MM.1S (cell line): ENCODE data around the gene GPC1.

ENCODE experiments used
- DNase-seq: peaks from one replicate; pipeline ENCODE4 v3.0.0-alpha.2; 2015
- H2AFZ ChIP-seq: fragments of 300-600 bp; sonication (generic); 2 replicates; pipeline ENCODE4 v1.6.0; 2016; ENCODE audit warnings: antibody characterized with exemption, low read length
- H3F3A ChIP-seq: fragments of 300-600 bp; sonication (generic); 2 replicates; pipeline ENCODE4 v1.6.1; 2016; ENCODE audit warnings: mild to moderate bottlenecking, antibody characterized with exemption, low read length, moderate library complexity, mixed read lengths; ENCODE audit not compliant: insufficient read depth
- H3K27ac ChIP-seq: fragments of 300-600 bp; sonication (generic); 2 replicates; pipeline ENCODE4 v1.5.1; 2016; ENCODE audit warnings: mild to moderate bottlenecking, low read length
- H3K27me3 ChIP-seq: fragments of 300-600 bp; sonication (generic); replicated peaks from 2 replicates; pipeline ENCODE4 v1.6.0; 2016; ENCODE audit warnings: low read length; ENCODE audit not compliant: insufficient read depth
- H3K36me3 ChIP-seq: fragments of 300-600 bp; sonication (generic); replicated peaks from 2 replicates; pipeline ENCODE4 v1.6.1; 2016; ENCODE audit warnings: mild to moderate bottlenecking, low read length, mixed read lengths; ENCODE audit not compliant: insufficient read depth
- H3K4me1 ChIP-seq: fragments of 300-600 bp; sonication (generic); 2 replicates; pipeline ENCODE4 v1.6.1; 2016; ENCODE audit warnings: low read length, mixed read lengths
- H3K4me2 ChIP-seq: fragments of 300-600 bp; sonication (generic); 2 replicates; pipeline ENCODE4 v1.6.0; 2016; ENCODE audit warnings: low read depth, low read length
- H3K4me3 ChIP-seq: fragments of 300-600 bp; sonication (generic); 2 replicates; pipeline ENCODE4 v1.5.1; 2016; ENCODE audit warnings: low read length, mixed read lengths
- H3K79me2 ChIP-seq: fragments of 300-600 bp; sonication (generic); 2 replicates; pipeline ENCODE4 v1.6.1; 2016; ENCODE audit warnings: mixed run types, low read length, mixed read lengths
- H3K9ac ChIP-seq: fragments of 300-600 bp; sonication (generic); 2 replicates; pipeline ENCODE4 v1.6.1; 2016; ENCODE audit warnings: low read length, mixed read lengths
- H3K9me2 ChIP-seq: fragments of 300-600 bp; sonication (generic); replicated peaks from 2 replicates; pipeline ENCODE4 v1.6.1; 2016; ENCODE audit warnings: mild to moderate bottlenecking, low read length, mixed read lengths; ENCODE audit not compliant: insufficient read depth
- H3K9me3 ChIP-seq: fragments of 300-600 bp; sonication (generic); replicated peaks from 2 replicates; pipeline ENCODE4 v1.6.1; 2016; ENCODE audit warnings: mild to moderate bottlenecking, low read length, mixed read lengths; ENCODE audit not compliant: insufficient read depth
- H4K20me1 ChIP-seq: fragments of 300-600 bp; sonication (generic); 2 replicates; pipeline ENCODE4 v1.6.1; 2016; ENCODE audit warnings: mild to moderate bottlenecking, low read length, moderate library complexity, mixed read lengths; ENCODE audit not compliant: insufficient read depth
- EZH2 ChIP-seq: fragments of 300-600 bp; sonication (generic); optimal IDR thresholded peaks from 2 replicates; pipeline ENCODE3; 2017; ENCODE audit warnings: low read depth, mild to moderate bottlenecking, antibody characterized with exemption, low read length, mixed read lengths
- EZH2phosphoT487 ChIP-seq: fragments of 300-600 bp; sonication (generic); IDR thresholded peaks from 2 replicates; pipeline ENCODE4 v1.6.1; 2018; ENCODE audit warnings: antibody characterized with exemption, low read length
- TF ChIP-seq, protein P1 (sequence below): fragments of 300-600 bp; sonication (generic); IDR thresholded peaks from 2 replicates; pipeline ENCODE4 v1.5.1; 2016; ENCODE audit warnings: antibody characterized with exemption, low read length, mixed read lengths

GPC1 gene

GRCh38 chr2:240438810-240439697 is 3.6 kb downstream of the GPC1 start:
- TF ChIP-seq, protein P1, sequence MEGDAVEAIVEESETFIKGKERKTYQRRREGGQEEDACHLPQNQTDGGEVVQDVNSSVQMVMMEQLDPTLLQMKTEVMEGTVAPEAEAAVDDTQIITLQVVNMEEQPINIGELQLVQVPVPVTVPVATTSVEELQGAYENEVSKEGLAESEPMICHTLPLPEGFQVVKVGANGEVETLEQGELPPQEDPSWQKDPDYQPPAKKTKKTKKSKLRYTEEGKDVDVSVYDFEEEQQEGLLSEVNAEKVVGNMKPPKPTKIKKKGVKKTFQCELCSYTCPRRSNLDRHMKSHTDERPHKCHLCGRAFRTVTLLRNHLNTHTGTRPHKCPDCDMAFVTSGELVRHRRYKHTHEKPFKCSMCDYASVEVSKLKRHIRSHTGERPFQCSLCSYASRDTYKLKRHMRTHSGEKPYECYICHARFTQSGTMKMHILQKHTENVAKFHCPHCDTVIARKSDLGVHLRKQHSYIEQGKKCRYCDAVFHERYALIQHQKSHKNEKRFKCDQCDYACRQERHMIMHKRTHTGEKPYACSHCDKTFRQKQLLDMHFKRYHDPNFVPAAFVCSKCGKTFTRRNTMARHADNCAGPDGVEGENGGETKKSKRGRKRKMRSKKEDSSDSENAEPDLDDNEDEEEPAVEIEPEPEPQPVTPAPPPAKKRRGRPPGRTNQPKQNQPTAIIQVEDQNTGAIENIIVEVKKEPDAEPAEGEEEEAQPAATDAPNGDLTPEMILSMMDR, result no peak
- no peak for TF ChIP-seq EZH2
- TF ChIP-seq EZH2phosphoT487, result no peak
- Histone ChIP-seq H3K27ac (no peak overlapping the region), H3K4me2 (no peak overlapping the region), H3F3A (no peaks in the 10 kb centered on the region), H4K20me1 (no peaks in the 10 kb centered on the region), H3K9me2 (no peaks in the 10 kb centered on the region), H3K4me1 (no peaks in the 10 kb centered on the region), H2AFZ (no peak overlapping the region), H3K79me2 (no peaks in the 10 kb centered on the region), H3K9ac (no peak overlapping the region), H3K9me3 (no peaks in the 10 kb centered on the region), H3K36me3 (no peaks in the 10 kb centered on the region), H3K4me3 (no peak overlapping the region), H3K27me3 (peaks cover 6% of the 10 kb centered on the region; the same call in 1 of the 2 replicates)
- no peak for DNase-seq

GRCh38 chr2:240439698-240440151 is 4.3 kb downstream of the GPC1 start:
- no peak for DNase-seq
- TF ChIP-seq, protein P1, result no peak
- TF ChIP-seq EZH2phosphoT487 (no peak), EZH2 (no peak)
- no peaks in the 10 kb centered on the region for H3K79me2 ChIP-seq
- H3K4me1 ChIP-seq, result no peaks in the 10 kb centered on the region
- no peak overlapping the region for H3K9ac ChIP-seq
- H3K36me3 ChIP-seq, result no peaks in the 10 kb centered on the region
- no peak overlapping the region for H2AFZ ChIP-seq
- H3K27me3 ChIP-seq, result 0 out of 2 replicates have a peak, but pooled peaks cover 6% of the 10 kb centered on the region
- no peak overlapping the region for H3K4me2 ChIP-seq
- H3F3A ChIP-seq, result no peaks in the 10 kb centered on the region
- no peaks in the 10 kb centered on the region for H4K20me1 ChIP-seq
- no peaks in the 10 kb centered on the region for H3K9me2 ChIP-seq
- H3K27ac ChIP-seq, result no peak overlapping the region
- no peaks in the 10 kb centered on the region for H3K9me3 ChIP-seq
- no peak overlapping the region for H3K4me3 ChIP-seq

- TF ChIP-seq EZH2phosphoT487, result no peak
- no peak for TF ChIP-seq EZH2
- TF ChIP-seq, protein P1, result no peak
- H3K27ac ChIP-seq, result no peak overlapping the region
- no peaks in the 10 kb centered on the region for H3K79me2 ChIP-seq
- H3K9ac ChIP-seq, result no peak overlapping the region
- no peaks in the 10 kb centered on the region for H3K4me1 ChIP-seq
- no peak overlapping the region for H3K4me2 ChIP-seq
- no peak for DNase-seq
- H4K20me1 ChIP-seq, result no peaks in the 10 kb centered on the region
- no peak overlapping the region for H2AFZ ChIP-seq
- no peak overlapping the region for H3K4me3 ChIP-seq
- no peaks in the 10 kb centered on the region for H3K36me3 ChIP-seq
- H3K9me3 ChIP-seq, result no peaks in the 10 kb centered on the region
- 0 out of 2 replicates have a peak, but pooled peaks cover 6% of the 10 kb centered on the region for H3K27me3 ChIP-seq
- no peaks in the 10 kb centered on the region for H3K9me2 ChIP-seq
- H3F3A ChIP-seq, result no peaks in the 10 kb centered on the region
These were observed 4.8 kb downstream of the GPC1 start for GRCh38 chr2:240440251-240440650.
